Stimulated activated CD4-positive, alpha-beta T cell treated with anti-CD3 and anti-CD28 coated beads, Interleukin-12 subunit alpha, Interleukin-12 subunit beta, amount 100 ng/mL, for 48 hours (primary cell): Measurements from ENCODE around the gene CHN1.

Experiments used
- DNase-seq, 3 donors: peaks; one replicate each; pipeline ENCODE4 v3.0.0-alpha.2; 2020; ENCODE audit warnings: low read depth in 2 of 3, low spot score in 1 of 3

CHN1 gene

GRCh38 chr2:174972924-174973323 is 32.3 kb downstream of the CHN1 start:
- DNase-seq, result no peak

DNA sequence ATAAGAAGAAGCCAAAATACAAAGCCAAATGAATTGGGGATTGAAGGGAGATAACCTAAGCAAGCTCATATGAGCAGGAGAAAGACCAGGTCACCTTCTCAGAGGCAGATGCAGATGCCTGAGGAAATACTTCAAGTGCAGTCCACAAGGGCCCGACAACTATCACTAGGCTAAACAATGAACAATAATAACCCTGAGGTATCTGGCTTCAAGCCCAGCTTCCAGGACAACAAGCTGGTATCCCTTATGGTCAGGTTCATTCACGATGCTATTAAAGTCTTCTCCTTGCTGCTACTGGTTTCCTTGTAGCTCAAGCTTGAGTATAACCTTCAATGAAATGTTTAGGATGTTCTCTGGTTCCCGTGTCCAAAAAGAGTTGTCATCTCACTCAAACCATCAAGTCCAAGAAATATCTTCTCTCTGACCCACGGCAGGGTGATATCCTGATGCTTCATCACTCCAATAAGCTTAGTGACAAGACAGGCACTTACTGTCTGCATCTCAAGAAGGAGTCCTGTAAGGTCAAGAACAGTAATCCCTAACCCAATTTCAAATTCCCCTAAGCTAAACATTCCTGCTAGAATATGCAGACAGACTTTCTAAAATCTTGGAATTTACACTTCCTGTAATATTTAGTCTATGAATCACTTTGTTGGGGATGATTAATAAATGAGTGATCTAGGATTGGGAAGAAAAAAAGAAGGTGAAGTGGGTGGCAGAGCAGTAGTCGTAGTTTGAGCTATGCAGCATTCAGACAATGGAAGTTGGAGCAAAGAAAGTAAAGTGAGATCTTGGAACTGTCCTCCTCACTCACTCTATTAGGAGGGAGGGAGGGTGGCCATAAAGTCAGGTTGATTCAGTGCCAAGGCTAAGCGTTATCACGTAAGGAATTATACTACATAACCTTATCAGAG is 33.1 kb downstream of the CHN1 start:
- no peak for DNase-seq

DNA sequence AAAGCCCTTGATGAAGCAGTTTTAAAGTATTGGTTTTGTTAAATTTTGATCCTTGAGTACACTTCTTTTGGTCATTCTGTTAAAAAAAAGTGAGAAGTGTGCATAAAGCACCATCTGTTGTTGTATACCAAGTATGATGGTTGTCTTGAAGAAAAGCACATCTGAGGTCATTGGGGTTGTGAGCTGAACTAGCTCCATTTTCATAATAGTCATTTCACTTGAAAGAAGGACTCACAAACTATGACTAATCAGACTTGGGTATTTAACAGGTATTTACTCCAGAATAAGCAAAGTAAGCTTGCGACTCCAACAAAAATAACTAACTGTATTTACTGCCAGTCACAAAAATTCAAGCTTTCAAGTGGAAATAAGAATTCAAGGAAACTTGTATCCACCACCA is 35.1 kb downstream of the CHN1 start:
- DNase-seq, result no peak

DNA sequence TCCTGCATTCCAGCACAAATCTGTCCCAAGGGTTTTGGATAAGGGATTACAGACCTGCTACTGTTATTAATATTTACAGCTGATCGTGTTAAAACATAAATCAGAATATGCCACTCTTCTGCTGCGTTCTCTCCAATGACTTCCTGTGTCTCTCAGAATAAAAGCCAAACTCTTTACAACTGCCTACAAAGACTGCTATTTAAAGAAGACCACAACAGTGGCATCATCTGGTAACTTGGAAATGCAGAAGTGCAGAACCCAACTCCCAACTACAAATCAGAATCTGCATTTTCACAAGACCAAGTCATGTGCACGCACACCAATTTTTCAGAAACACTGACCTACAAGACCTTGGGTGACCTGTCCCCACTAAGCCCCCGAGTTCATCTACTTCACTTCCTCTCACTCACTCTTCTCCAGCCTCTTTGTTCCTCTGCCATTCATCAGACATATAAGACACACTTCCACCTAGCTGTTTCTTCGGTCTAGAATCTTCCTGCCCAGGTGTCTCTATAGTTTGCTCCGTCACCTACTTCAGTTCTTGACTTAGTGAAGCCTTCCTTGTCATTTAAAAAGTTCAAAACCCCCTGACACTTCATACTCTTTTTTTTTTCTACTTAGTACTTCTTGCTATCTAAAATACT is 36.0 kb downstream of the CHN1 start:
- no peak for DNase-seq

- no peak for DNase-seq
These were observed 37.4 kb downstream of the CHN1 start for GRCh38 chr2:174967691-174968260.

DNA sequence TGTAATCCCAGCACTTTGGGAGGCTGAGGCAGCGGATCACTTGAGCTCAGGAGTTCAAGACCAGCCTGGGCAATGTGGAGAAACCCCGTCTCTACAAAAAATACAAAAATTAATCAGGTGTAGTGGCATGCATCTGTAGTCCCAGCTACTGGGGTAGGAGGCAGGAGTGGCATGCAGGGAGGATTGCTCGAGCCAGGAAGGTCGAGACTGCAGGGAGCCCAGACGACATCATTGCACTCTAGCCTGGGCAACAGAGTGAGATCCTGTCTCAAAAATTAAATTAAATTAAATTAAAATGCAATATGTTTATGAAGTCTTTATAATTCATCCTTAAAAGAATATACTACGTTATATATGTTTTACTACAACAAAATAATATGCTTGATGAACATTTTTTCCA is 38.1 kb downstream of the CHN1 start:
- no peak for DNase-seq

DNA sequence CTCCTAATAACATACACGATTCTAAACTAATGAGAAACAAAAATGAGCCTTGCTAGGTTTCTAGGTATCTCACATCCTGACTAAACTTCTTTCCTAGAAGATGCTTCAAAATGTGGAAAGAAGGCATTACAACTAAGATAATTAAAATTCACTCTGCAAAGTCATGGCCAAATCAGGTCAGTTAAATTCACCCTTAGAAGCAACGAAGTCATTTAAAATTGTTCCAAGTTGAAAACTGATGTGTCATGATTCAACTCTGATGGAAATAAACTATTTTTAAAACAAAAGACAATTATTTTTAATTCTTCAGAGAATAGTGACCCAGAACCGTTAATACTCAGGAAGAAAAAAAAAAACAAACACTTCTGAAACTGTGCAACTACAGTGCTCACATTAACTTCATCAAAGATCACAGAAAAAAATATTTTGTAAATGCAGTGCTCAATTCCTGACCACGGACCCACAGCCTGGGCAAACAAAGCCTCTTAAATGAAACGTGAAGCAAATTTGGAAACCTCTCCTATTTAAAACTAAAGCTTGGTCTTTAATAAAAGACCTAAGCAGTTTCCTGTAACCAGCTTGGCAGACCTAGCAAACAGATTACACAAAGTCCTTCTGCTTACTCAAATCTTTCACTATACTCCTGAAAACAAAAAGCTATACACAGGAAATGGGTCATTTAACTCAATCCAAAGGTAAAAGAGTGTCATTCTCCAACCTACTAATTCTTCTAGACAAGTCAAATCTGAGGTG is 39.0 kb downstream of the CHN1 start:
- DNase-seq, result no peak

GRCh38 chr2:174965551-174965950 is 39.6 kb downstream of the CHN1 start:
- DNase-seq, result no peak

GRCh38 chr2:174964404-174964803 is 40.8 kb downstream of the CHN1 start:
- no peak for DNase-seq

DNA sequence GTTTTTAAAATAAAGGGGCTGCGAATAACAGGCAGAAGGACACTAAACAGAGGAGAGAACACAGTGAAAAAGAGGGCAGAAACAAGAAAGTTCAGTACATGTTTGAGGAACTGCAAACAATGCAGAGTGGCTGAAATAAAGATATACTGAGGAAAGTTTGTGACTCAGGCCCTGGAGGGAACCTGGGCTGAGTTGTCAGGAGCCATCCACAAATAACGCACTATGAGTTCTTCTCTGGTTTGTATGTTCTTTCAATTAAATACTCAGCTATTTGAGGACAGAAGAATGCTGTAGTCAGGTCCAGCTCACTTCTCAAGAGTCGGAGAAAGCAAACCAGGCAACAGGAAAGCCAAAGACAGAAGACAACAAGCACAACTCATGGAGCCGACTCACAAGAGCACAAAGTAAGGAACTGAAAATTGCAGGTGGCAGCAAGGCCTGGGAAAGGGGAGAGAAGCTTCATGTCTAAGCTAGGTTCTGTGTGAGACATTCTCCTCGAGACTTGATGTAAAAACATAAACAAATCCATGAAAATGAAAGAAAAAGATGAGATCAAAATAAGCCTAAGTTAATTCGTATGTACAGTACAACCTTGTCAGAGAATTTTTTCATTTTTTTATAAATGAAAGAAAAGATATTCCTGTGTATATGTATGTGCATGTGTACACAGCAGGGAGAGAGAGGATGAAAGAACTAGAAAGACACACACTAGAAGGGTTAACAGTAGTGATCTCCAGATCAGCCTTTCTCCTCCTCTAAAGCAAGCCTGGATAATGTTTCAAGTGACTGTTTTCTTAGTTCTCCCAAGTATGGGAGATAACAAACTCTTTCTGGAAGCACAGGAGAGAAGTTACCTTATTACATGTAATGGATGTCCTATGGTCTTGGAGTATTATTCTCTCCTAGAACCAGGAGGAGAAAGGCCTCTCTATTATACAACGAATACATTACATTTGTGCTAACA is 41.5 kb downstream of the CHN1 start:
- DNase-seq, result no peak

DNA sequence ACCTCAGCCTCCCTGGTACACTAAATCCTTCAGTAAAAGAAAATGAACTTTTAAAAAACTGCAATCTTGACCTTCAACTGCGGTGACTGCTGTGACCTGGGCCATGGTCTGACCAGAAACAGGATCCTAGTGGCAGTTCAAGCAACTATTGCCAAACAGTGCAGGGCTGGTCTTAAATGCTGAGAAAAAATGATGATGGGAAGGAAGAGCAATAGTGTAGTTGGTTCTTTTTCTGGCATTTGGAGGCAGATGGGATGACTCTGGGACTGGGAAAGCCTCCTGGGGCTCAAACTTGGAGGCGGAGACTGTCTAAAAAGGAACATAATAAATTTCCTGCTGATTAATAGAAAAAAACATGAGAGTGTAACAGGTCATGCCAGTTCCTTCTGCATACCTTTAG is 45.4 kb downstream of the CHN1 start:
- no peak for DNase-seq

GRCh38 chr2:174957050-174957449 is 48.1 kb downstream of the CHN1 start:
- DNase-seq, result no peak

- DNase-seq, result no peak
These were observed 52.6 kb downstream of the CHN1 start for GRCh38 chr2:174952607-174953006.

DNA sequence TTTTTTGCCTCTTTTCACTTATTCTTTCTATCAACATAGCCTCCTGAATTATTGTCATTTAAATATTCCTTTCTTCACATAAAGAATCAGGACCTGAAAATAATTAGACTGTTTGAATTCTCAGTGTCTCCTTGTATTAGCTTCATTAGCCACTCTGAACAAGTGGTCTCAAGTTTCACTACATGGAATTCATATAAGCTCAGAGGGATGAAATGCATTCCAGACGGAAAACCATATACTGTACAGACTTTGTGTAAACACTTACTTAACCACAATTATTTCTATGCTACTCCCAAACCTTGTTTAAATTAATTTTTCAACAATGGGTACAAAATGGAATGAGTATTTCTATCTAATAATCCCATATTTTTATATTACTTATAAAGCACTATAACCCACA is 53.4 kb downstream of the CHN1 start:
- DNase-seq, result no peak

GRCh38 chr2:174949988-174950687 is 55.0 kb downstream of the CHN1 start:
- no peak for DNase-seq

- DNase-seq, result no peak
These were observed 59.5 kb downstream of the CHN1 start for GRCh38 chr2:174945601-174946260.

GRCh38 chr2:174939046-174939445 is 66.1 kb downstream of the CHN1 start:
- DNase-seq, result no peak

GRCh38 chr2:174931724-174932123 is 73.5 kb downstream of the CHN1 start:
- DNase-seq, result no peak

DNA sequence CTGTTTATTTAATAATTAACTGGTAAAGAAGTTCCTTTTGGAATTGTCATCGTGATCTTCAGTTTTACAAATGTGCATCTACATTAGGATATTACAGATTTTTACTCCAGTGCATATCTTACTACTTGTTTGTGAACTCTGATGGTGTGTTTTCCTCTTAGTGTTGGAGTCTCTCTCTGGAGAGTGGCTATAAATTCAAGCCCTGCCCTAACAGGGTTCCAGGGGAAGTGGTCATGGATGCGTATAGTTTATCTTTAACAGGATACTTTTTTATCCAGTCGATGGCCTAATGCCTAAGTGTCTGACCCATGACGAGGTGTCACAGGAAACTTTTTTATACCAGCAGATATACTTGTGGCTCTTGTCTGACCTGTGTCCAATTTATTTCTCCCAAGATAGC is 75.4 kb downstream of the CHN1 start:
- DNase-seq, result no peak
